ENCODE measurements around the gene IFFO2. TPM values are rescaled to one million over a fixed set of nuclear protein-coding genes. Genes with fewer than 3 reads are reported as not detected.

IFFO2 gene
- total RNA-seq, 1 experiment from 2014 or later = 18.7 TPM

DNA sequence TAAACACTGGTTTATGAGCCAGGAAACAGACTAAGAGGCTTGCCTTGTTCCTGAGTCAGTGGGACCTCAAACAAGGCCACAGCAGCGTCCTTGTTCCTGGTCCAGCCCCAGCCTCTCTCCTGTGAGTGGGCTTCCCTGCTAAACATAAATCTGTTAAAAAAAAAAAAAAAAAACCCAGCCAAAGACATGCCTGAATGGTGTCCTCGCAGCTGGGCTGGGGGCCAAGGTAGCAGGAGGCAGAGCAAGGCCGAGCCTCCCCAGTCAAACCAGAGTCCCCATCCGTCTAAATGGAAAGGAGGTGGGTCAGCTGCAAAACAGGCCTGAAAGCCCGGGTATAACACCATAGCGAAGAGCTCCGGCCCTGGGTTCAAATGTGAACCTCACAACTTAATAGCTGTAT lies 18.1 kb upstream of the IFFO2 start:
- DNase-seq = no peak
- H3K4me1 ChIP-seq = no peaks in the 10 kb centered on the region
- H3K36me3 ChIP-seq (ENCODE audit: control insufficient read depth, insufficient read depth, low read length) = no peaks in the 10 kb centered on the region
- intact Hi-C loops (cut with micrococcal nuclease; ENCODE audit: unreplicated experiment) = no loop called here
- no peaks in the 10 kb centered on the region for H3K27me3 Mint-ChIP-seq (ENCODE audit: insufficient read depth, unreplicated experiment)
- H3K27ac Mint-ChIP-seq (ENCODE audit: unreplicated experiment) = no peak overlapping the region
- no peaks in the 10 kb centered on the region for H3K9me3 ChIP-seq
- no peak overlapping the region for H3K4me3 ChIP-seq (ENCODE audit: low read depth, low read length)
- POLR2A ChIA-PET = no interaction called here
- H3K27me3 ChIP-seq (replicated peaks; ENCODE audit: control insufficient read depth, insufficient read depth, low read length) = no peaks in the 10 kb centered on the region
- no peaks in the 10 kb centered on the region for H3K4me1 Mint-ChIP-seq (ENCODE audit: low read depth, unreplicated experiment)
- CTCF ChIA-PET = interaction anchor here (0.9 kb wide), 1 partner anchor 68 kb away, joined by 4 read pairs; no protein-coding TSS in a partner anchor
- BruUV-seq (replicated peaks) = no TSS peak
- no peaks in the 10 kb centered on the region for H3K36me3 Mint-ChIP-seq (ENCODE audit: insufficient read depth, unreplicated experiment)
- H3K4me3 Mint-ChIP-seq (ENCODE audit: unreplicated experiment) = no peak overlapping the region
- H3K9me3 Mint-ChIP-seq (ENCODE audit: unreplicated experiment) = peaks cover 3% of the 10 kb centered on the region
- TF ChIP-seq, protein P1, sequence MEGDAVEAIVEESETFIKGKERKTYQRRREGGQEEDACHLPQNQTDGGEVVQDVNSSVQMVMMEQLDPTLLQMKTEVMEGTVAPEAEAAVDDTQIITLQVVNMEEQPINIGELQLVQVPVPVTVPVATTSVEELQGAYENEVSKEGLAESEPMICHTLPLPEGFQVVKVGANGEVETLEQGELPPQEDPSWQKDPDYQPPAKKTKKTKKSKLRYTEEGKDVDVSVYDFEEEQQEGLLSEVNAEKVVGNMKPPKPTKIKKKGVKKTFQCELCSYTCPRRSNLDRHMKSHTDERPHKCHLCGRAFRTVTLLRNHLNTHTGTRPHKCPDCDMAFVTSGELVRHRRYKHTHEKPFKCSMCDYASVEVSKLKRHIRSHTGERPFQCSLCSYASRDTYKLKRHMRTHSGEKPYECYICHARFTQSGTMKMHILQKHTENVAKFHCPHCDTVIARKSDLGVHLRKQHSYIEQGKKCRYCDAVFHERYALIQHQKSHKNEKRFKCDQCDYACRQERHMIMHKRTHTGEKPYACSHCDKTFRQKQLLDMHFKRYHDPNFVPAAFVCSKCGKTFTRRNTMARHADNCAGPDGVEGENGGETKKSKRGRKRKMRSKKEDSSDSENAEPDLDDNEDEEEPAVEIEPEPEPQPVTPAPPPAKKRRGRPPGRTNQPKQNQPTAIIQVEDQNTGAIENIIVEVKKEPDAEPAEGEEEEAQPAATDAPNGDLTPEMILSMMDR (IDR thresholded peaks at IDR 0.05; ENCODE audit: insufficient read depth in 1 of 2, low read depth in 1 of 2, low read length in 1 of 2, severe bottlenecking in 1 of 2, unreplicated experiment in 1 of 2) = no peak

DNA sequence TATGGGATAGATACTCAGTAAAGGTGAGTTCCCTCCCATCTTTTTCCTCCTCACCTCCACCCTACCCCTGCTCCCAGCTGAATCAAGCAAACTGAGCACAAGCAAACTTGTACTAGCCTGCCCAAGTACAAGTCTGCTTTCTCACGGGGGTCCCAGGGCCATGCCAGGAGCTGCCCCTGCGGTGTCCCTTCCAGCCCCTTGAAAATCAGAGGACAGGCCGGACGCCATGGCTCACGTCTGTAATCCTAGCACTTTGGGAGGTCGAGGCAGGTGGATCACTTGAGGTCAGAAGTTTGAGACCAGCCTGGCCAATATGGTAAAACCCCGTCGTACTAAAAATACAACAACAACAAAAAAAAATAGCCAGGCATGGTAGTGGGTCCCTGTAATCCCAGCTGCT lies 17.5 kb upstream of the IFFO2 start:
- H3K4me1 ChIP-seq = no peaks in the 10 kb centered on the region
- Mint-ChIP-seq H3K27me3 (ENCODE audit: insufficient read depth, unreplicated experiment) (no peaks in the 10 kb centered on the region), H3K36me3 (ENCODE audit: insufficient read depth, unreplicated experiment) (no peaks in the 10 kb centered on the region), H3K27ac (ENCODE audit: unreplicated experiment) (no peak overlapping the region), H3K9me3 (ENCODE audit: unreplicated experiment) (no peaks in the 10 kb centered on the region), H3K4me3 (ENCODE audit: unreplicated experiment) (no peak overlapping the region), H3K4me1 (ENCODE audit: low read depth, unreplicated experiment) (no peaks in the 10 kb centered on the region)
- ChIA-PET POLR2A (no interaction called here), CTCF (no interaction called here)
- no peaks in the 10 kb centered on the region for H3K36me3 ChIP-seq (ENCODE audit: control insufficient read depth, insufficient read depth, low read length)
- no peaks in the 10 kb centered on the region for H3K27me3 ChIP-seq (replicated peaks; ENCODE audit: control insufficient read depth, insufficient read depth, low read length)
- BruUV-seq (replicated peaks) = no TSS peak
- TF ChIP-seq, protein P1 (IDR thresholded peaks at IDR 0.05; ENCODE audit: insufficient read depth in 1 of 2, low read depth in 1 of 2, low read length in 1 of 2, severe bottlenecking in 1 of 2, unreplicated experiment in 1 of 2) = no peak
- DNase-seq = no peak
- intact Hi-C loops (cut with micrococcal nuclease; ENCODE audit: unreplicated experiment) = no loop called here
- H3K9me3 ChIP-seq = no peaks in the 10 kb centered on the region
- no peak overlapping the region for H3K4me3 ChIP-seq (ENCODE audit: low read depth, low read length)

DNA sequence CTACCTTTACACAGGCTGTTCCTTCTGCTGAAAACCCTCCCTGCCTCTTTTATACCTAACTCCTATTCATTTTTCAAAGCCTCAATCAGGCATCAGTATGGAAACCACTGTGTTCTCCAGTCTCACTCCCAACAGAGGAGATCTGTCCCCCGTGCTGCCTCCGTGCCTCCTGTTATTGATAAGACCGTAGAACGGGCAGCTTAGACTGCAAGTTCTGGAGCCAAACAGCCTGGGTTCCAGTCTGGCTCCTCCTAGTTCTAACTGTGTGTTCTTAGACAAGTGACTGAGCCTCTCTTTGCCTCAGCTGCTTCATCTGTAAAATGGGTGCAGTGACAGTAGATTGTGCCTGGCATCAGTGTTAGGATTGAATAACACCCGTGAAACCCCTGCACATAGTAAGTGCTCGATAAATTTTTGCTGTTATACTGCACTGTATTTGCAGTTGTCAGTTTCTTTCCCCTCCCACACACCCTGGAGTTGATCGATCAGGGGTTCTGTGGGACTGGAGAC lies 17.0 kb upstream of the IFFO2 start:
- Mint-ChIP-seq H3K4me3 (ENCODE audit: unreplicated experiment) (no peak overlapping the region), H3K4me1 (ENCODE audit: low read depth, unreplicated experiment) (no peaks in the 10 kb centered on the region), H3K27me3 (ENCODE audit: insufficient read depth, unreplicated experiment) (no peaks in the 10 kb centered on the region), H3K36me3 (ENCODE audit: insufficient read depth, unreplicated experiment) (no peaks in the 10 kb centered on the region), H3K27ac (ENCODE audit: unreplicated experiment) (no peak overlapping the region), H3K9me3 (ENCODE audit: unreplicated experiment) (no peaks in the 10 kb centered on the region)
- intact Hi-C loops (cut with micrococcal nuclease; ENCODE audit: unreplicated experiment) = no loop called here
- CTCF ChIA-PET = interaction anchor here (0.9 to 1.3 kb wide), 2 partner anchors 66 to 90 kb away, joined by 3 to 7 read pairs; no protein-coding TSS in a partner anchor
- Histone ChIP-seq H3K9me3 (no peaks in the 10 kb centered on the region), H3K36me3 (ENCODE audit: control insufficient read depth, insufficient read depth, low read length) (no peaks in the 10 kb centered on the region), H3K4me1 (no peaks in the 10 kb centered on the region), H3K27me3 (replicated peaks; ENCODE audit: control insufficient read depth, insufficient read depth, low read length) (no peaks in the 10 kb centered on the region), H3K4me3 (ENCODE audit: low read depth, low read length) (no peak overlapping the region)
- BruUV-seq (replicated peaks) = no TSS peak
- POLR2A ChIA-PET = no interaction called here
- TF ChIP-seq, protein P1 (IDR thresholded peaks at IDR 0.05; ENCODE audit: insufficient read depth in 1 of 2, low read depth in 1 of 2, low read length in 1 of 2, severe bottlenecking in 1 of 2, unreplicated experiment in 1 of 2) = no peak
- DNase-seq = no peak
